Frontal cortex (tissue), 4 donors: ENCODE results near the gene SPSB1. TPM values are rescaled to one million over a fixed set of nuclear protein-coding genes. Genes with fewer than 3 reads are reported as not detected.

ENCODE experiments used
- DNase-seq, 2 donors: peaks; one replicate each; pipeline ENCODE4 v3.0.0; 2012; ENCODE audit warnings: low spot score in 2 of 2
- FAIRE-seq: peaks from 2 replicates; lab custom pipeline; 2012; peaks lifted over from hg19 to GRCh38; lab: Jason Lieb, UNC
- total RNA-seq: library from RNA; depleted of rRNA; stranded (reverse); fragments of >200 nt; gene quantifications from one replicate; pipeline ENCODE4 v1.2.3, GENCODE V29; 2014
- donor health status: control.
- donor health status: control.
- donor health status: control.

The SPSB1 gene
- total RNA-seq, 1 donor from 2014 or later: 2.9 TPM

- no peak for FAIRE-seq
- DNase-seq: no peak
Measured at GRCh38 chr1:9356021-9356420, 63.3 kb downstream of the SPSB1 start.

DNA sequence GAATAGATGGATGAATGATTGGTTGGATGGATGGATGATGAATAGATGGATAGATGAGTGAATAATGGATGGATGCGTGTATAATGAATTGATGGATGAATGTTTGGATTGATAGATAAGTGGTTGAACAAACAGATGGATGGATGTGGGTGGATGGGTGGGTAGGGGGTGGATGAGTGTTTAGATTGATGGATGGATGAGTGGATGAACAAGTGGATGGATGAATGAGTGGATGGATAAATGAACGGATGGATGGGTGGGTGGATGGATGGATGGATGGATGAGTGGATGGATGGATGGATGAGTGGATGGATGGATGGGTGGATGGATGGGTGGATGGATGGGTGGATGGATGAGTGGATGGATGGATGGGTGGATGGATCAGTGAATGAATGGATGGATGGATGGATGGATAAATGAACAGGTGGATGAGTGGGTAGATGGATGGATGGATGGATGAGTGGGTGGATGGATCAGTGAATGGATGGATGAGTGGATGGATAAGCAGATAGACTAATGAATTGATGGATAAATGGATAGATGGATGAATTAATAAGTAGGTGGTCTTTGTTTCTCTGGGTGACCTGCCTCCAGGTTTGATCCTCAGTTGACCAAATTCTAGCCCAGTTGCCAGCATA, 64.3 kb downstream of the SPSB1 start:
- FAIRE-seq (no peak), DNase-seq (no peak)

DNA sequence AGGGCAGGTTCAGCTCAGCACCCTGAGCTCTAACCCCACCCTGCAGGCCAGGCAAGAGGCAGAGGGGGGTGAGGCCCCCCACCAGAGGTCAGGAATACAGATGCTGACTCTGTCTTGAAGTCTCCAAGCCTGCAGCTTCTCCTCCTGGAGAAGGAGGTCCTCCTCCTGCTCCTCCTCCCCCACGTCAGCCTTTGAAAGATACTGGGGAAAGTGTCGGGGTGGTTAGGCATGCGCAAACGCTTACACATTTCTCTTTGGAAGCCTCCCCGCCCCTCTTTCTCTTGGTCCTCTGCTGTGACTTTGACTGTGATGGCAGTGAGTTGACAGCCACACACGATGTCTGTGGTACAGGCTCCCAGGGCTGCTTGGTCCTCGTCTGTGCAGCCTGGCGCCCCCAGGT, 65.3 kb downstream of the SPSB1 start:
- FAIRE-seq: no peak
- DNase-seq: no peak

DNA sequence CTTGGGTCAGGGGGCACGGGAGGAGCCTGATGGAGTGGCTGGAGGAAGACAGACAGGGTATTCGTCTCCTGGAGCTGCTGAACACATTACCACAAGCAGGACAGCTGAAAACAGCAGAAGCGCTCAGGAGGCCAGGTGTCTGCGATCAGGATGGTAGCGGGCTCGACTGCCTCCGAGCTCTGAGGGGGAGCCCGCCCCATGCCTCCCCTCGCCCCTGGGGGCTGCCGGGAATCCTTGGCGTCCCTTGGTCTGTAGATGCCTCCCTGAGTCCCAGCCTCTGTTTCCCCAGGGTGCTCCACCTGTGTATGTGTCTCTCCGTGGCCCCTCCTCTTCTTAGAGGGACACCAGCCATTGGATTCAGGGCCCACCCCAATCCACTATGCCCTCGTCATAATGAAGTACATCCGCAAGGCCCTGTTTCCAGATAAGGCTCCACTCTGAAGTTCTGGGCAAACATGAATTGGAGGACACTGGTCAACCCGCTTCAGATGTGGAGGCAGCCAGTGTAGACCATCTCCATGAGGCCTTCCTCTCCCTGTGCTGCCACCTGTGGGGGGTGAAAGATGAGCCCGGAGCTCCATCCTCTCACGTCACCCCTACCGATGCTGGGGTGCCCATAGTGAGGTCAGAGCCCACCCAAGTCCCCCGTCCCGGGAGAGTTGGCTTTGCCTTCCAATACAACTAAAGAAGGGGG, 67.8 kb downstream of the SPSB1 start:
- DNase-seq (no peak), FAIRE-seq (no peak)

GRCh38 chr1:9361630-9362260, 69.1 kb downstream of the SPSB1 start:
- DNase-seq (no peak), FAIRE-seq (no peak)

DNA sequence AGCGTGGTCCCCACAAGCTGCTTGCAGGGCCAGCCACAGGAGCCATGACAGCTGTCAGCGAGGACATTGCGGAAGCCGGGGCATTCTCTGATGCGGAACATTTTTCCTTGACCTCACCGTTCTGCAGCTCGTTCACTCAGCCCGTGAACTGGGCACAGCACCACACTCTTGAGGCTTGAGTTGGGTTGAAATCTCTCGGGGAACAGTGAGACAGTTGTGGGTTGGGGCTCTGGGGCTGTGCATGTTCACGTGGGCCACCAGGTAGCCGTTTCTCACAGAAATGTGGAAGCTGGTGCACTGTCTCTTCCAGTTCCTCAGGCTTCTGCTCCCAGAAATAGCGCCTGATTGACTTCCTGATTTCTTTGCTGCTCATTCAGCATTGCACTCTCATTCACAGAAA, 69.8 kb downstream of the SPSB1 start:
- peak in 1 of 2 donors; percentile 53 for DNase-seq
- FAIRE-seq: no peak

DNA sequence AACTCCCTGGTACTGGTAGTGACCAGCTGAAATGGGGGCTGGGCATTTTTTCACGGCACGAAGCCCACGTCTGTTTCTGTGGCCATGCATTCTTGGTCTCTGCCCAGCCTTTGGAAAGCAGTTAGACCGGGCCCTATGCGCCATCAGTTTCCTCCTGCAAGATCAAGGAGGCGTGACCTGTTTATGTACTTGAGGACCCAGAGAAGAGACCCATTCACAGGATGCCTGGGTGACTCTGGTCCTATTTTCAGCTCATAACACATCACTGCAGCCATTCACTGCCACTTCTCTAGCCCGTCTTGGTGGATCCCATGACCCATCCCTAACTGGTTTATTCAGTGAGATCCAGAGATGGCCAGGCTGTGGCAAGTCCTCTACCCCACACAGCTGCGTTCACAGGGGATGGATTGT, 70.4 kb downstream of the SPSB1 start:
- DNase-seq: peak; percentile 41 to 70
- no peak for FAIRE-seq

DNA sequence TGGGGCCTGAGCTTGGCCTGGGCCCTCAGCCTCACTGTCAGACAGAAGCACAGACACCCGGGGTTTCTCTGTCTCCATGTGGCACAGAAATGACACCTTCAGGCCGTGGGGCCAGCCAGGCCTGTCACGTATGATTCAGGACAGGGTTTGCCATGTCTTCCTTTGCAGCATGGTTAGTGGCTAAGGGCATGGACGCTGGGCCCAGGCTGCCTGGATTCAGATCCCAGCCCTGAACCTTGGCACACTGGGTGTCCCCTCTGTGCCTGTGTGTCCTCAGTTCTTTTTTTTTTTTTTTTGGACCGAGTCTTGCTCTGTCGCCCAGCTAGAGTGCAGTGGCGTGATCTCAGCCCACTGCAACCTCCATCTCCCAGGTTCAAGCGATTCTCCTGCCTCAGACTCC, 73.6 kb downstream of the SPSB1 start:
- FAIRE-seq: no peak
- DNase-seq: no peak

- DNase-seq (no peak), FAIRE-seq (no peak)
Measured at GRCh38 chr1:9366943-9367780, 74.5 kb downstream of the SPSB1 start.

DNA sequence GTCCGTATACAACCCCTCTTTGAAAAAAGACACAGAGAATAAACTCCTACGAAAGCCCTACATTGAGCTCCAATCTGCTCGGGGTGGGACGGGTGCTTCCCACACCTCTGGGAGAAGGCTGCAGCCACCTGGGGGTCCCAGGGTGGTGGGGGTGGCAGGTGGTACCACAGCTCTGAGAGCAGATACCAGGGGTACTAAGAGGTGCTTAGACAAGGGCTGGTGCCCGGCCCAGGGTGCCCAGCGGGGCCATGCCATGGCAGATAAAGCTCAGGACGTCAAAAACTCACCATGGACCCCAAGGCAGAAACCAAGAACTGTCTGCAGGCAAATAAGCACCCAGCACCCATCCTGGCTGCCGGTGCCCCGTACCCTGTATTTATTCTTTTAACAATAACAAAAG, 75.1 kb downstream of the SPSB1 start:
- DNase-seq (no peak), FAIRE-seq (no peak)

DNA sequence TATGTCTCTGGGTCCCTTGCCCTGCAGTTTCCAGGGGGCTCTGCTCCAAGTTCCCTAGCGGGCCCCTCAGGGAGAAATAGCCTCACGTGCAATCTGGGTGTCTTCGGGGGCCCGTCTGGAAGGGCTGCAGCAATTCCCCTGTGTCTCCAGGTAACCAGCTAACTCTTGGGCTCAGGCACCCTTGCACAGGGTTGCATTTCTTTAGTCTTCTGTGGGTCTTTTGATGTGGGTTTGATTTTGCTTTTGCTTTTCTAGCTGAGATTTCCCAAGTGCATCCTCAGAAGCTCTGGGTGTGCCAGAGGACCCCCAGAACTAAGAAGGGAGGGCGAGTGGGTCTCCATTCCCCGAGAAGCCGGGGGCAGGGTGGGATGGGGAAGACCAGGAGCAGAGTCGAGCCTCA, 75.7 kb downstream of the SPSB1 start:
- no peak for FAIRE-seq

GRCh38 chr1:9369964-9370788, 77.5 kb downstream of the SPSB1 start:
- no peak for FAIRE-seq
- no peak for DNase-seq

More for the DNA sequence above, 75.7 kb downstream of the SPSB1 start:
- DNase-seq: no peak

- no peak for FAIRE-seq
- no peak for DNase-seq
Measured at GRCh38 chr1:9371391-9371935, 78.8 kb downstream of the SPSB1 start.

DNA sequence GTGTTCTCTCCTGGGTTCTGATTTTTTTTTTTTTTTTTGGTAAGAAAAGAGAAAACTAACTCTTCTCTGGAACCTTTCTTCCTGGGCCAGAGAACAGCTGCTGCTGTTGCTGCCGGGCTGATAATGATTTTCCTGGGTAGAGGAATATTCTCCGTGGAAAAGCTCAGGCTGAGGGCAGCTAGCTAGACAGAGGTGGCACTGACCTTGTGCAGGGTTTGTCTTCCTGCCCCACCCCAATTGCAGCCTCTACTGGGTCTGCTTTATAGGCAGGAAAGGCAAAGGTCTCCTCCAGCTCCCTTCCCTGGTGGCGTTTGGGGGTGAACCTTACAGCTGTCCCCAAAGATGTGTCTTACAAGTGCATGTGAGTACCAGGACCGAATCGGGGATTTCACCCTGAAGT, 79.3 kb downstream of the SPSB1 start:
- FAIRE-seq (no peak), DNase-seq (no peak)

DNA sequence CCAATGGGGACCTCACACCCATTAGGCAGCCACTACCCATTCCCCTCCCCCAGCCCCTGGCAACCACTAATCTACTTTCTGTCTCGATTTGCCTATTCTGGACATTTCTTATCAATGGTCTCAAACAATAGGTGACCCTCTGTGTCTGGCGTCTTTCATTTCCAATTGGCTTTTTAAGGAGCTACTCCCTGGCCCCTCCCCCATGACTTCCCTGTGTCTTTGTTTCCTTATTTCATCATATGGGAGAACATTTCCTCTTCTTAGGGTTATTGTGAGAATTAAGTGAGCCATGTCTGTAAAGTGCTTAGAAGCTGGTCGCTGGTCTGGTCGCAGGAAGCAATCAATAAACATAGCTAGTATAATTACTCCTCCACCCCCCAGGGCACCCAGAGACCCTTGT, 80.9 kb downstream of the SPSB1 start:
- no peak for FAIRE-seq

DNA sequence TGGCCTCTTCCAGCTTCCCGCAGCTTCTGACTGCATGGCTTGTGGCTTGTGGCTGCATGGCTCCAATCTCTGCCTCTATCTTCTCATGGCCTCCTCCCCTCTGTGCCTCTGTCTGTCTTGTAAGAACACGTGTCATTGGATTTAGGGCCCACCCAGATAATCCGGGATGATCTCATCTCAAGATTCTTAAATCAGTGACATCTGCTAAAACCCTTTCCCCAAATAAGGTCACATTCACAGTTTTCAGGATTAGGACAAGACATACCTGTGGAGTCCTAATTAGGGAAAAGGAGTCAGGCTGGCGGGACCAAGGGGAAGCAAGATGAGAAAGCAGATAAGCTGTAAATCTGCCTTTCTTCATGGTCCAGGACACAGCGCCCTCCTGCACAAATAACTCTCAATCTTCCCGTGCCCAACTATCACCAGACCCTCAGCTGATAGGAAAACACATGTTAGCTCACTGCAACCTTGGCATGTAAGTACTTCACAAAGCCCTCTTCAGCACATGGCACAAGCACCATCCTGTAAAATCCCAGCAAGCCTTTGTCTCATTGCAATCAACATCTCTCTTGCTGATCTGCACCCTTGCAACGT, 82.2 kb downstream of the SPSB1 start:
- DNase-seq (no peak), FAIRE-seq (no peak)

More for the DNA sequence above, 80.9 kb downstream of the SPSB1 start:
- DNase-seq: no peak

GRCh38 chr1:9375912-9376311, 83.2 kb downstream of the SPSB1 start:
- no peak for FAIRE-seq
- DNase-seq: no peak

GRCh38 chr1:9376430-9376829, 83.7 kb downstream of the SPSB1 start:
- FAIRE-seq (no peak), DNase-seq (no peak)

DNA sequence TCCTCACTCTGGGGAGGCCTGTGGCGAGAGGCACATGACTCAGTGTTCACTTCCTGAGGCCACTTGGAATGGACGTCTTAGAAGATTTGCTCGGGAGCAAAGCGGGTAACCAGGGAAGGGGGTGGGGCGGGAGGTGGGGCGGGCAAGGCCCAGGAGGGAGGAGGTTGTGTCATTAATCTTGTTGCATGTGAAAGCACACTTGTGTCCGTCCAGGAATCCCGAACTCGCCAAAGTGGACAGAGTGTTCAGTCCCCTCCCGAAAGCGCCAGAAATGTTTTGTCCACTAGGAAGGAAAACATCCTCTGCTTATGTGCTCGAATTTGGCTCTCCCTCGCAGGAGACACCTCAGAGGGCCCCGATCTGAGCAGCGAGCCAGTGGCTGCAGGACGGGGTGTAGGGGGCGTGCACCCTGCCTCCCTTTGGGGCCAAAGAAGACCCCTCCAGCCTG, 84.2 kb downstream of the SPSB1 start:
- no peak for FAIRE-seq
- no peak for DNase-seq
